SU-DHL-6 (cell line): ENCODE results near the gene SLFNL1.

Experiments
- H2AFZ ChIP-seq: fragments of 200-600 bp; sonication (generic); 2 replicates; pipeline ENCODE4 v1.6.1; 2014; ENCODE audit warnings: low read depth, mild to moderate bottlenecking, moderate library complexity, mixed read lengths, antibody characterized with exemption, low read length; ENCODE audit not compliant: severe bottlenecking
- H3F3A ChIP-seq: fragments of 200-600 bp; shearing (Covaris generic); 2 replicates; pipeline ENCODE4 v1.6.0; 2016; ENCODE audit warnings: antibody characterized with exemption, mild to moderate bottlenecking; ENCODE audit not compliant: insufficient read depth
- H3K27ac ChIP-seq: fragments of 200-600 bp; sonication (generic); 2 replicates; pipeline ENCODE4 v1.5.1; 2016; ENCODE audit warnings: low read depth, mild to moderate bottlenecking, low read length, moderate library complexity, mixed read lengths
- H3K27me3 ChIP-seq: fragments of 200-600 bp; sonication (generic), shearing (Covaris generic); 2 replicates; pipeline ENCODE4 v1.6.0; 2014; ENCODE audit warnings: mild to moderate bottlenecking, low read length
- H3K36me3 ChIP-seq: fragments of 200-600 bp; sonication (generic); 2 replicates; pipeline ENCODE4 v1.6.1; 2014; ENCODE audit warnings: mild to moderate bottlenecking, low read length, mixed read lengths
- H3K4me2 ChIP-seq: fragments of 300-600, 200-600 bp; shearing (Covaris generic), sonication (generic); 2 replicates; pipeline ENCODE4 v1.6.0; 2014; ENCODE audit warnings: low read length, low read depth, mild to moderate bottlenecking; ENCODE audit not compliant: poor library complexity, severe bottlenecking
- H3K4me3 ChIP-seq: fragments of 200-600 bp; sonication (generic); 2 replicates; pipeline ENCODE4 v1.5.1; 2014; ENCODE audit warnings: antibody characterized with exemption, low read length, mild to moderate bottlenecking, mixed read lengths; ENCODE audit not compliant: insufficient read depth, poor library complexity, severe bottlenecking
- H3K79me2 ChIP-seq: fragments of 200-600 bp; sonication (generic); 2 replicates; pipeline ENCODE4 v1.6.1; 2014; ENCODE audit warnings: mild to moderate bottlenecking, low read length, moderate library complexity; ENCODE audit not compliant: insufficient read depth
- H3K9ac ChIP-seq: fragments of 200-600 bp; sonication (generic); 2 replicates; pipeline ENCODE4 v1.7.0; 2014; ENCODE audit warnings: mild to moderate bottlenecking, low read length
- H3K9me2 ChIP-seq: fragments of 200-600 bp; sonication (generic); replicated peaks from 2 replicates; pipeline ENCODE4 v1.6.1; 2014; ENCODE audit warnings: low read length; ENCODE audit not compliant: insufficient read depth
- H3K9me3 ChIP-seq: fragments of 200-600 bp; sonication (generic); 2 replicates; pipeline ENCODE4 v1.6.1; 2014; ENCODE audit warnings: low read length, mixed read lengths; ENCODE audit not compliant: insufficient read depth
- H4K20me1 ChIP-seq: fragments of 200-600 bp; sonication (generic); 2 replicates; pipeline ENCODE4 v1.6.1; 2014; ENCODE audit warnings: low read depth, mild to moderate bottlenecking, antibody characterized with exemption, low read length, moderate library complexity, mixed read lengths
- CTCF ChIP-seq: fragments of 200-600 bp; sonication (generic); IDR thresholded peaks from one replicate; pipeline ENCODE4 v1.5.1; 2017; ENCODE audit warnings: antibody characterized with exemption, mild to moderate bottlenecking, low read length, moderate library complexity; ENCODE audit not compliant: insufficient read depth, poor library complexity, severe bottlenecking
- EZH2phosphoT487 ChIP-seq: fragments of 200-600 bp; sonication (generic), shearing (Covaris generic); conservative IDR thresholded peaks from 2 replicates; pipeline ENCODE4 v1.6.1; 2018; ENCODE audit warnings: mild to moderate bottlenecking, antibody characterized with exemption, low read length, moderate library complexity, mixed read lengths

SLFNL1 gene

DNA sequence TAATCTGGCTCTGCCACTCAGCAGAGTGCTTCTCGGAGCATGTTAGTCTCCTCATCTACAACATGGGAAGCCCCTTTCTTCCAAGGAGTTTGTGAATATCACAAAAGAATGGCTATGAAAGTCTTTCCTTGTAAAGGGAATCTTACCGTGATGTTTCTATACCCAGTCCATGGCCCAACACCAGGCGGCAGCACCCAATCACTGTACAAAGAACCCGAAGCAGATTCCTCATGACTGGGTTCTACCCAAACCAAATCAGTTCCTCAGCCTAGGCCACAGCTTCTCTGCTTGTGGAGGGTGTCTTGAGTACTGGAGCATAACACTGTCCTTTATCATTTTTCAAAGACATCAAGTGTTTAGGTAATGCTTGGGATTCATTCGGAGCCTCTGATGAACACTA lies 16.6 kb upstream of the SLFNL1 start:
- Histone ChIP-seq H3K36me3 (0 out of 2 replicates have a peak, but pooled peaks cover 4% of the 10 kb centered on the region), H3K4me3 (no peak overlapping the region), H2AFZ (no peak overlapping the region), H3K27ac (no peak overlapping the region), H3K4me2 (no peak overlapping the region), H3K9me3 (no peaks in the 10 kb centered on the region), H3K9ac (no peak overlapping the region), H4K20me1 (no peaks in the 10 kb centered on the region), H3F3A (no peaks in the 10 kb centered on the region), H3K79me2 (no peaks in the 10 kb centered on the region), H3K9me2 (no peaks in the 10 kb centered on the region), H3K27me3 (no peaks in the 10 kb centered on the region)
- TF ChIP-seq CTCF (no peak), EZH2phosphoT487 (no peak)

DNA sequence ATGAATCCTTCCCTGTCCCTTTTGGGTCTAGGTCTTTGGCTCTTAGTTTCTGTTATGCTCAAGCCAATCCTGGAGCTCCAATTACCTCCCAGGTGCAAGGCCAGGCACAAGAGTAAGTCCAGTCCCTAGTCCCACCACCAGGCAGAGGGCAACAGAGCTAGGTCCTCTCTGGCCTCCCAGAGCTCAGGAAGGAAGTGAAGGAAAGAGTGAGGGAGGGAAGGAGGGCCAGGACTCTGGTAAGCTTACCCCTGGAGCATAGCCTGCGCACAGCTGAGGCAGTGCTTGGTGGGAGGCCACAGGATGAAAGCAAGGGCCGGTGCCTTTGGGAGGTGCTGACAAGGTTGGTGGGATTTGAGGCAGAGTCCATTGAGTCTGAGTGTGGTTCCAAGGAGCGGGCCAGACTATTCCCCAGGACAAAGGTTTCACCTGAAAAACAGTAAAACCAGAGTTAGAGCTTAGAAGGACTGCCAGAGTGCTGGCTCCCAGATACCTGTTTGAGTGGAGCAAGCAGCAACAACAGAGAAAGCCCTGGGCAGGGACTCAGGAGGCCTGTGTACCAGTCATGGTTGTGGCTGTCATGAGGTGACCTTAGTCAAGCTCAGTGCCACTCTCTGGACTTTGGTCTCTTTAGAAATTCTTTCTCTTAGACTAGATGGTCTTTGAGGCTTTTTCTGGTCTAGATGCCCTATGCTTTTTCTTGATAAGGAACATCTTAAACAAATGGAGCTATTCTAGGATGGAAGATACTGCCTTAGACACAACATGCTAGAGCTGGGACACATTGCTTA lies 15.8 kb upstream of the SLFNL1 start:
- Histone ChIP-seq H2AFZ (no peak overlapping the region), H3K36me3 (0 out of 2 replicates have a peak, but pooled peaks cover 4% of the 10 kb centered on the region), H3K4me2 (no peak overlapping the region), H3K9me2 (no peaks in the 10 kb centered on the region), H3K79me2 (no peaks in the 10 kb centered on the region), H3K27ac (no peak overlapping the region), H3K9me3 (no peaks in the 10 kb centered on the region), H3K27me3 (no peaks in the 10 kb centered on the region), H3K9ac (no peak overlapping the region), H3K4me3 (no peak overlapping the region), H4K20me1 (no peaks in the 10 kb centered on the region), H3F3A (no peaks in the 10 kb centered on the region)
- no peak for TF ChIP-seq CTCF

- Histone ChIP-seq H3K27ac (no peak overlapping the region), H3K9me3 (no peaks in the 10 kb centered on the region), H2AFZ (no peak overlapping the region), H4K20me1 (no peaks in the 10 kb centered on the region), H3K79me2 (no peaks in the 10 kb centered on the region), H3K36me3 (0 out of 2 replicates have a peak, but pooled peaks cover 4% of the 10 kb centered on the region), H3F3A (no peaks in the 10 kb centered on the region), H3K27me3 (no peaks in the 10 kb centered on the region), H3K9ac (no peak overlapping the region), H3K4me2 (no peak overlapping the region), H3K9me2 (no peaks in the 10 kb centered on the region), H3K4me3 (no peak overlapping the region)
- TF ChIP-seq CTCF = no peak
- no peak for TF ChIP-seq EZH2phosphoT487
These were observed 11.7 kb upstream of the SLFNL1 start for GRCh38 chr1:41033272-41033671.
